ENCODE data around the gene LRBA.

LRBA gene

GRCh38 chr4:150817804-150818528 lies 197.1 kb downstream of the LRBA start:
- H3K27ac ChIP-seq = no peak overlapping the region
- no peak for TF ChIP-seq CTCF (conservative IDR thresholded peaks at IDR 0.05)

GRCh38 chr4:150817017-150817416 lies 198.1 kb downstream of the LRBA start:
- TF ChIP-seq CTCF (conservative IDR thresholded peaks at IDR 0.05) = no peak
- no peak overlapping the region for H3K27ac ChIP-seq

- no peak overlapping the region for H3K27ac ChIP-seq
- no peak for TF ChIP-seq CTCF (conservative IDR thresholded peaks at IDR 0.05)
These were observed 198.6 kb downstream of the LRBA start for GRCh38 chr4:150816491-150816890.

- H3K27ac ChIP-seq = no peak overlapping the region
- TF ChIP-seq CTCF (conservative IDR thresholded peaks at IDR 0.05) = peak; percentile 27
These were observed 200.2 kb downstream of the LRBA start for GRCh38 chr4:150814873-150815272.

- H3K27ac ChIP-seq = no peak overlapping the region
- no peak for TF ChIP-seq CTCF (conservative IDR thresholded peaks at IDR 0.05)
These were observed 209.7 kb downstream of the LRBA start for GRCh38 chr4:150805183-150806025.

- no peak overlapping the region for H3K27ac ChIP-seq
- TF ChIP-seq CTCF (conservative IDR thresholded peaks at IDR 0.05) = no peak
These were observed 213.3 kb downstream of the LRBA start for GRCh38 chr4:150801833-150802232.

GRCh38 chr4:150799207-150799606 lies 215.9 kb downstream of the LRBA start:
- H3K27ac ChIP-seq = no peak overlapping the region
- no peak; the same call in 1 of the 2 replicates for TF ChIP-seq CTCF (conservative IDR thresholded peaks at IDR 0.05)
